HG03469 (cell line): Measurements from ENCODE around the gene OR52E5.

Experiments
- ATAC-seq: cut with Tn5 transposase; IDR thresholded peaks from one replicate; pipeline ENCODE4 v1.9.1; 2021; ENCODE audit warnings: mild to moderate bottlenecking, moderate library complexity, moderate number of reproducible peaks; ENCODE audit not compliant: unreplicated experiment

The OR52E5 gene

GRCh38 chr11:5932671-5933070 lies 39.7 kb downstream of the OR52E5 start:
- ATAC-seq, result no peak

DNA sequence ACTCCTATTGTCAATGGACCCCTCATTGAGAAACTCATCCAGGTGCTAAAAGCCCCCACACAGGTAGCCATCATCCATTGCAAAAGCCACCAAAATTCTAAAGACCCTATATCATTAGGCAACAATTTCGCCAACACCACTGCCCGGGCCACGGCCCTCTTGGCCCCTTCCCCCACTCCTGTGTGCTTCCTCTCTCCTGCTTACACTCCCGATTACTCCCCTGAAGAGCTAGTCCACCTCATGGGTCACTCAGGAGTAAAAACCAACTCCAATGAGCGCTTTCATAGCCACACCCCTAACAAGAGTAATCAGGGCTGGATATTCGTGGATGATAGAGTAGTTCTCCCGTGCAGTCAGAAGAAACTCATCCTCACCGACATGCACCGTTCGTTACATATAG lies 40.1 kb downstream of the OR52E5 start:
- no peak for ATAC-seq

GRCh38 chr11:5937868-5938602 lies 45.0 kb downstream of the OR52E5 start:
- ATAC-seq, result no peak

GRCh38 chr11:5938603-5938965 lies 45.6 kb downstream of the OR52E5 start:
- no peak for ATAC-seq

DNA sequence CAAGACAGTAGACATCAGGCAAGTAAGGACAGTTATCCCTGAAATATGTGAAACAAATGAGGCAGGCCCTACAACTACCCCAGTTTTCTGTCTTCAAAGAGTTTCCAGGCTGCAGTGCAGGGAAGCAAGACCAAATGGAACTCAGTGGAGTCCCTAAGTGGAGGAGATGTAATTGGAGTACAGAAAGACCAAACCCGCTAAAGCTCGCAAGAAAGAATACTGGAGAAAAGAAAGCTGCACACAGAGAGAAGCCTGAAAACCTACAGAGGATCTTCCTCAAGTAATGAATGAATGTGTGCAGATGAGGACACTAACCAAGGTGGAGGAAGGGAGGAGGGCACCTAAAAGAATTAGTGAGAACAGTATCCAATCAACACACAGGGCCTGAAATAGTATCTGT lies 47.7 kb downstream of the OR52E5 start:
- no peak for ATAC-seq

GRCh38 chr11:5941951-5942350 lies 48.9 kb downstream of the OR52E5 start, which contains the start of gene OR56A3:
TSS of gene OR56A3 (plus strand) at chr11:5942251. CDS start at chr11:5947347, 5,096 bp downstream.
- ATAC-seq, result no peak
